MCF 10A (cell line): Measurements from ENCODE around the gene EIPR1. TPM values are rescaled to one million over a fixed set of nuclear protein-coding genes. Genes with fewer than 3 reads are reported as not detected.

ENCODE experiments used
- BruUV-seq: library from RNA; stranded (reverse); fragments of 400-500 nt; replicated peaks from 2 replicates; lab custom pipeline; 2021; lab: Mats Ljungman, UMichigan
- CTCF ChIA-PET: fragments of 300-600 bp; sonication (Branson Sonifier 250); formaldehyde crosslinking; extraction: SDS; loops from one replicate; lab custom pipeline; 2021; ENCODE audit warnings: antibody characterized with exemption, inconsistent platforms; lab: Yijun Ruan, JAX
- POLR2A ChIA-PET: fragments of 300-600, 350-650 bp; sonication (Branson Sonifier 250); formaldehyde crosslinking; extraction: SDS; loops from one replicate; lab custom pipeline; 2020; ENCODE audit warnings: antibody characterized with exemption, inconsistent platforms; lab: Yijun Ruan, JAX
- DNase-seq: peaks from one replicate; pipeline ENCODE4 v3.0.0-alpha.2; 2018; ENCODE audit not compliant: unreplicated experiment
- H3K27ac Mint-ChIP-seq: one replicate; pipeline ENCODE4 v1.8.0; 2022; ENCODE audit warnings: mild to moderate bottlenecking, low read depth, mixed read lengths; ENCODE audit not compliant: unreplicated experiment
- H3K27me3 Mint-ChIP-seq: one replicate; pipeline ENCODE4 v1.8.0; 2022; ENCODE audit warnings: mixed read lengths; ENCODE audit not compliant: insufficient read depth, unreplicated experiment
- H3K36me3 Mint-ChIP-seq: one replicate; pipeline ENCODE4 v1.8.0; 2022; ENCODE audit warnings: mild to moderate bottlenecking, moderate library complexity, mixed read lengths; ENCODE audit not compliant: insufficient read depth, unreplicated experiment
- H3K4me1 Mint-ChIP-seq: one replicate; pipeline ENCODE4 v1.8.0; 2022; ENCODE audit warnings: mixed read lengths; ENCODE audit not compliant: insufficient read depth, unreplicated experiment
- H3K4me3 Mint-ChIP-seq: one replicate; pipeline ENCODE4 v1.8.0; 2022; ENCODE audit warnings: mild to moderate bottlenecking, moderate library complexity, mixed read lengths; ENCODE audit not compliant: unreplicated experiment
- H3K9me3 Mint-ChIP-seq: one replicate; pipeline ENCODE4 v1.8.0; 2022; ENCODE audit warnings: mixed read lengths; ENCODE audit not compliant: unreplicated experiment
- CTCF ChIP-seq: fragments of 200-600 bp; IDR thresholded peaks from one replicate; pipeline ENCODE4 v1.8.0; 2022; ENCODE audit warnings: antibody characterized with exemption, mild to moderate bottlenecking; ENCODE audit not compliant: unreplicated experiment
- intact Hi-C: fragments of 100-400 bp; cut with micrococcal nuclease; formaldehyde crosslinking; loops from 2 replicates; pipeline ENCODE4 v1.14.1; 2022
- total RNA-seq: library from RNA; stranded (reverse); gene quantifications from 2 replicates; pipeline ENCODE4 v1.2.3, GENCODE V29; 2022

EIPR1 gene
- total RNA-seq, 1 experiment from 2014 or later = 49.0 TPM

GRCh38 chr2:3177891-3178577 lies 199.6 kb downstream of the EIPR1 start:
- DNase-seq = no peak
- intact Hi-C loops = no loop called here
- CTCF ChIA-PET = interaction anchor here (0.6 kb wide), 1 partner anchor 1288 kb away, joined by 4 read pairs; no protein-coding TSS in a partner anchor
- no peak for TF ChIP-seq CTCF
- no TSS peak for BruUV-seq
- H3K9me3 Mint-ChIP-seq = peaks cover 11% of the 10 kb centered on the region
- no peak overlapping the region for H3K4me3 Mint-ChIP-seq
- H3K27ac Mint-ChIP-seq = no peak overlapping the region
- no peaks in the 10 kb centered on the region for H3K4me1 Mint-ChIP-seq
- peaks cover 7% of the 10 kb centered on the region for H3K36me3 Mint-ChIP-seq
- H3K27me3 Mint-ChIP-seq = no peaks in the 10 kb centered on the region
- POLR2A ChIA-PET = no interaction called here

GRCh38 chr2:3176869-3177255 lies 200.8 kb downstream of the EIPR1 start:
- POLR2A ChIA-PET = no interaction called here
- DNase-seq = no peak
- H3K36me3 Mint-ChIP-seq = peaks cover 7% of the 10 kb centered on the region
- H3K4me1 Mint-ChIP-seq = peaks cover 4% of the 10 kb centered on the region
- intact Hi-C loops = no loop called here
- H3K9me3 Mint-ChIP-seq = peaks cover 11% of the 10 kb centered on the region
- no peaks in the 10 kb centered on the region for H3K27me3 Mint-ChIP-seq
- no peak overlapping the region for H3K4me3 Mint-ChIP-seq
- no TSS peak for BruUV-seq
- no peak overlapping the region for H3K27ac Mint-ChIP-seq
- no peak for TF ChIP-seq CTCF
- CTCF ChIA-PET = interaction anchor here (0.6 kb wide), 1 partner anchor 1209 kb away, joined by 3 read pairs; no protein-coding TSS in a partner anchor

- no peak for DNase-seq
- no peak overlapping the region for H3K4me3 Mint-ChIP-seq
- no TSS peak for BruUV-seq
- H3K27ac Mint-ChIP-seq = no peak overlapping the region
- ChIA-PET CTCF (no interaction called here), POLR2A (no interaction called here)
- TF ChIP-seq CTCF = no peak
- peaks cover 7% of the 10 kb centered on the region for H3K36me3 Mint-ChIP-seq
- peaks cover 4% of the 10 kb centered on the region for H3K4me1 Mint-ChIP-seq
- peaks cover 10% of the 10 kb centered on the region for H3K9me3 Mint-ChIP-seq
- no peaks in the 10 kb centered on the region for H3K27me3 Mint-ChIP-seq
- intact Hi-C loops = no loop called here
Observed at GRCh38 chr2:3176071-3176868, 201.3 kb downstream of the EIPR1 start.

- Mint-ChIP-seq H3K27ac (no peak overlapping the region), H3K36me3 (peaks cover 7% of the 10 kb centered on the region)
- CTCF ChIA-PET = no interaction called here
Observed at GRCh38 chr2:3175568-3175955, 202.1 kb downstream of the EIPR1 start.

More at GRCh38 chr2:3175568-3175955, 202.1 kb downstream of the EIPR1 start:
- no TSS peak for BruUV-seq
- POLR2A ChIA-PET = no interaction called here
- peaks cover 4% of the 10 kb centered on the region for H3K4me1 Mint-ChIP-seq
- intact Hi-C loops = no loop called here
- H3K4me3 Mint-ChIP-seq = no peak overlapping the region
- H3K9me3 Mint-ChIP-seq = peaks cover 3% of the 10 kb centered on the region
- no peak for DNase-seq
- TF ChIP-seq CTCF = no peak
- no peaks in the 10 kb centered on the region for H3K27me3 Mint-ChIP-seq
